Amniotic epithelial cell (primary cell): Measurements from ENCODE around the gene LOXHD1.

Experiments used
- DNase-seq: peaks from one replicate; pipeline ENCODE4 v3.0.0-alpha.2; 2010; ENCODE audit warnings: low read depth

Gene LOXHD1

DNA sequence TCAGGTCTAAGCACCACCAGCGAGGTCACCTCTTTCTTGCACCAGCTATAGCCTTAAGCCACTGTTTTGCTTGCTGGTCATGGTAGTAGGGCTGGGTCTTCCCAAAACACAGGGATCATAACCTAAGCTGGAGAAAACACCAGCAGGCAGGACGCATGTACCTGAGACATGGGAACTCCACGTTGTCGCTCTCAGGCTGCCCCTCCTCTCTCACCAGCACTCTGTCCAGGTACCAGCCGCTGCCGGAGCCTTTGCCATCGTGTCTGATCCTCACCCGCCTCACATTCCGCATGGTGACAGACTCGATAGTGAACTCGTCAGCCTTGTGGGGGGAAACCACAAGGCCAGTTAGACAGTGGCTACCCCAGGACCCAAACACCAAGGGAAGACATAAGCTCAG is 79.5 kb downstream of the LOXHD1 start:
- DNase-seq: no peak

DNA sequence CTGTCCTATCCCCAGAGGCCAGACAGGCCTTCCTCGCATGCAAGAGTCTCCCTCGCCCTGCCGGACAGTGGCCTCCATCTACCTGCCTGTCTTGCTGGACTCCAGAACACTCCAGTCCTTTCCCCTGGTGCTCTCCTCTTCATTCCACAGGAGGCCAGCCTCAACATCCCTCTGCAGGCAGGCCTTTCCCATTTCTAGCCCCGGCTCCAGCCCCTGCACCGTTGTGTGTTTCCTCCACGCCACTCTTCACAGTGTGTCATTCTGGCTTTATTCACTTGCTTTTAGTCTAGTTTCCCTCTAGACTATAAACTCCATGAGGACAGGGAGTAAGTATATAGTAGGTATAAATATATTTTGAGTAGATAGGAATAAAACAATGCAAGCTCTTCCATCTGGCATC is 81.2 kb downstream of the LOXHD1 start:
- no peak for DNase-seq

DNA sequence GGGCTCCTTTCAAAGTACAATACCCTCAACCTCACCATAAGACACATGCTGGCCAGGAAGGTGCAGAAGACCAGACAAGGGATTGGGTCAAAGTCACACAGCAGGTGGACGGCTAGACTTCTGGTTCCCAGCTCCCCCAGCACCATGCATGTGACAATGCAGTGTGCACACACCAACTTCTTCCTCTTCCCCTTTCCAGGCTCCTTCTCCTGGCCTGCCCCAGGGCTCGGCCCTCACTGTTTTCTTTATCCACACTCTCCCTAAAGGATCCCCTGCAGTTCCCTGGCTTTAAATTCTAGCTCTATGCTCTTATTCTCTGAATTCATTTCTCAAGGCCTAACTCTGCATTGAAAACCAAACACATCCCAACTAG is 82.3 kb downstream of the LOXHD1 start:
- DNase-seq: no peak

DNA sequence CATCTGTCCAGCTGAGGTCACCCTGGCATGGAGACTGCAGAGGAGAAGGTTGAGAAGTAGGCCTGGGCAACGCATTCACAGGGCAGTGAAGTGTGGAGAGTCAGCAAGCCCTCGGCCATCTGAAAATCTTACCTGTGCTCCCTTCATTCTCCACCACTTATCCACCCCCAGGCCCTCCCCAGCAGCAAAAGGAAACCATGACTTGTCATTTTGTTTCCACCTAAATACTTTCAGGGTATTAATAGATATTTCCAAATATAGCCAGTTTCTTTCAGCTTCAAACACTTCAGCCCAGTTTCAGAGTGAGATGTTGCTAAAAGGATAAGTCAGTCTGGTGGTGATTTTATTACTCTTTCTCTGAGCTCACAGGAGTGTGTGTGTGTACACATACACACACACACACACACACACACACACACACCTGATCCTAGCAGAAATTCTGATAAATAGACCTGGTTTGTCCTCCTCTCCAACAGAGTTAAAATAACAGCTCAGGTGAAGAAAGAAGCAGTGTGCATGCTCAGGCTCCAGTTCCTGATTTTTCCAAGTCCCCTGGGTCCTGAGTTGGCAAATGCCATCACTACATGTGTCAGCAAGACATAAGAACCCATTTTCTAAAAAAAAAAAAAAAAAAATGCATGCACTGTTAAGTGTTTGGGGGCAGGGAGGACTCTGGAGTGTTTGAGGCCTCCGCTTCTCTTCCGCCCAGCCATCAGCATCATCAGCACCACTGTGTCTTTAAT is 82.8 kb downstream of the LOXHD1 start:
- DNase-seq: no peak

DNA sequence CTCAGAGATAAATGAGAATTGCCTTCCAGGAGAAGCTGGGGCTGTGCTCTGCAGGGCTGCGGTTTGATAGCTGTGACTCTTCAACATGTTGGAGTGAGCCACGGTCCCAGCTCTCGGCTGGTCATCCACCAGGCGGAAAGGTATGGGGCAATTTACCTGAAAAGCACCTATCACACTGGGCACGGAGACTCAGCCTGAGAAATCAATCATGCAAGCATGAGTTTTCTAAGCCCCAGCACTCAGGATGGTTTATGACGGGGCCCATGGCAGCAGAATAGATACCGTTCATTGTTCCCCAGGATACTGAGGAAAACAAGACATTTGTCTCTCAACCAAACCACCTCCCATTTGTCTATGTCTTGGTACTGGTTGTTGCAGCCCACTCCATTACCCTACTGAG is 83.9 kb downstream of the LOXHD1 start:
- DNase-seq: no peak

DNA sequence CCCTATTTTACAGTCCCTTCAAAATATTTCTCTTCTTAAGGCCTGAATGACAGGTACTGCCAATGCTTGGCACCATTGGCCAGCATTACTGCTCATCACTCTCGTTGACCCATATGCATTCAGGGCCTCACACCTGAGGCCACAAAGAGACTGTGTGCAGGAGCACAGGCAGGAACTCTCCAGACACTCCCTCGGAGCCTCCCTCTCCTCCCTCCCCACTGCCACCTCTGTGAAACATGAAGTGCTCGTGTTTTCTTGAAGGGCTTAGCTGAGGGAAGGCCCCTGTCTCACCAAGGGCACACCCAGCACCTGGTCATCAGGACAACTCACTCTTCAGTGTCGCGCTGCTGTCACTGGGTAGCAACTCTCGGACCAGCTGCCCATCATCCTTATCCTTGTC is 85.3 kb downstream of the LOXHD1 start:
- no peak for DNase-seq

DNA sequence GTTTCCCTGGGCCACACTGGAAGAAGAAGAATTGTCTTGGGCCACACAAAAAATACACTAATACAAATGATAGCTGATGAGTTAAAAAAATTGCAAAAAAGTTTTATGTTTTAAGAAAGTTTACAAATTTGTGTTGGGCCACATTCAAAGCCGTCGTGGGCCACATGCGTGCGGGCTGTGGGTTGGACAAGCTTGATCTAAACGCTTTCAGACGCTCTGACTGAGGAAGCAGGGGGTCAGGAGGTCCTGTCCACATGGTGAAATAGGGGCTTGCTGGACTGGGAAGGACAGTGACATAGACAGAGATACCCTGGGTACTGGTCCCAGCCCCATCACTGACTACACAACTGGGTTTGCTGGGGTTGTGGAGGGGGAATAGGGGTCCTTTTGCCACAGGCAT is 86.4 kb downstream of the LOXHD1 start:
- no peak for DNase-seq

DNA sequence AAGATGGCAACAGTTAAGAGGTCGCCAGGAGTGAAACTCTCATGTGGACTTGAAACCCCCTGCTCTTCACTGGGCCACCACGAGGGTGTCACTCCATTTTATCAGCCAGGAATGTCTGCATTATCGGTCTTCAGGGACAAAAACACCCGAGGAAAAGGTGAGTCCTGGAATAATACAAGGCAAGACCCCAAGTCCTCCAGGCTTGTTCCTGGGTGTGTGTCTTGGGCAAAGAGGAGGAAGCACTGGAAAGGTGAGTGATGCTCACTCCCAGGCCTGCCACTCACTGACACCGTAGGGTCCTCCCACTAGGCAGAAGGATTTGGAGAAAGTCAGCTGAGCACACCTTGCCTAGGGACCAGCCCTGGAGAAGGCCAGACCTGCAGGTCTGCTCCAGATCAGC is 86.9 kb downstream of the LOXHD1 start:
- DNase-seq: no peak

DNA sequence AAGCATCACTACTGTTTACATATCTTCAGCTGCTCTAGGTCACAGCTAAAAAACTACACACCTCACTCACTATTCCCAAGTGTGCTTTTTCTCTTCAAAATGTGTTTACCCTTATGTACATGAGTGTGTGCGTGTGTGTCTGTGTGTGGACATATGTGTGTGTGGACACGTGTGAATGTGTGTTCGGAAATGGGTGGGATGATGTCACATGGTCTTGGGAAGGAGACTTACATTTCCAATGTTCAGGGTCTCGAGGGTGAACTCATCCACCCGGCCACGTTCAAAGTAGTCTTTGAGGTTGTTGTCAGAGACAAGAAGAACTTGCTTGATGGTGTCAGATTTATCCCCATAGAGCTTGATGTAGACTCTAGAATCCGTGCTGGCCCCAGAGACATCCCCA is 87.8 kb downstream of the LOXHD1 start:
- no peak for DNase-seq

DNA sequence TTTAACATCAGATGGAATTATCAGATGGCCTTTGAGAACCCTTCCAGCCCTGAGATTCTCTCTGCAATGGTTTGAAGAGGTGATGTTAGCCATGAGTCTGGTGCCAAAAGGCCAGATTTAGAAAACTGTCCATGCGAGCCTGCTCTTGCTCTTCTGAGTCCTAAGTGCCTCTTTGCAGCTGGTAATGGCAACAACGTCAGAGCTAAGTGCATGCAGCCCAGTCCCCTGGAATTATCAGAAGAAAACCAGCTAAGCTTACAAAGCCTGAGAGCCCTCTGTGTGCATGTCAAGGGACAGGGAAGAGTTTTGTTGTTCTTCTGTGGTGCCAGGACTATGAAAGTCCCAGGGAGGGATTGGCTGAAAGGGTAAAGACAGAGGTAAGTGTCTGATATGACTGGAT is 89.8 kb downstream of the LOXHD1 start:
- DNase-seq: no peak

DNA sequence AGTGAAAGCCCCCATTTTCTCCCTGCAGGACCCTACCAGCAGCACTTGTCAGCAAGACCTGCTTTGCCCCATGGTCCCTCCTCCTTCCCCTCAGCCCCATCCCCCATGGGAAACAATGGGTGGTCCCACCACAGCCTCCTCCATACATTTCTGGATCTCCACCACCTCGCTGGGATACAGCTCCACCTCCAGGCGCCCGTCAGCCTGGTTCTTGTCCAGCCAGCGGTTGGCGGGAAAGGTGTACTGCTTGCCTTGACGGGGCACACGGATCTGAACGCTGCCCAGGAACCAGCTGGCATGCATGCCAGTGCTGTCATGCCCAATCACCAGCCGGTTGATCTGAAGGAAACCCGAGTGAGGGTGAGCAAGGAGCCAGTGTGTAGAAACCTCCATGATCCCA is 90.9 kb downstream of the LOXHD1 start:
- DNase-seq: no peak

DNA sequence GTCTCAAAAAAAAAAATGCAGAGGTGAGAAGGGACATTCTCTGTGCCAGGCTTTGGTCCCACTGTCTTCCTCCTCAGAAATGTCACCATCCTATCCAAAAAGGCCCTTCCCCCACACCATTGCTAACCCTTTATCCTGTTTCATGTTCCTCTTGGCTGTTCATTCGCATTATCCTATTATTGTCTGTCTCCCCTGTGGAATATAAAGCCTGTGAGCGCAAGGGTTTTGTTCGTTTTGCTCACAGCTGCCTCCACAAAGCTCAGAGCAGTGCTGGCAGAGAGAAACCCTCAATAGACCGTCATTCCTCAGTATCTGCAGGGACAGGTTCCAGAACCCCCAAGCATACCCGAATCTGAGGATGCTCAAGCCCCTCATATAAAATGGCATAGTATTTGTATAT is 91.8 kb downstream of the LOXHD1 start:
- DNase-seq: no peak

DNA sequence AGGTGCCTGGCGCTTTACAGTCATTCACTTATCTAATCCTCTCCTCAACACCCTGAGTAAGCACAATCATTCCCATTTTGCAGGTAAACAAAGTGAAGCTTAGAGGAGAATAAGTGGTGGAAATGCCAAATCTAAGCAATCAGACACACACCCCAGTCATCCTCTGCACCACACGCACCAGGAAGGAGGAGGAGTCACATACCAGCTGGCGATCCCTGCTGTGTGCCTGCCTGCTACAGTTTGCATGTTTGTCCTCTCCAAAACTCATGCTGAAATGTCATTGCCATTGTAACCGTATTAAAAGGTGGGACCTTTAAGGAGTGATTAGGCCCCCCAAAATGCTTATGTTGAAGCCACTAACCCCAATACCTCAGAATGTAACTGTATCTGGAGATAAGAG is 93.7 kb downstream of the LOXHD1 start:
- DNase-seq: no peak

DNA sequence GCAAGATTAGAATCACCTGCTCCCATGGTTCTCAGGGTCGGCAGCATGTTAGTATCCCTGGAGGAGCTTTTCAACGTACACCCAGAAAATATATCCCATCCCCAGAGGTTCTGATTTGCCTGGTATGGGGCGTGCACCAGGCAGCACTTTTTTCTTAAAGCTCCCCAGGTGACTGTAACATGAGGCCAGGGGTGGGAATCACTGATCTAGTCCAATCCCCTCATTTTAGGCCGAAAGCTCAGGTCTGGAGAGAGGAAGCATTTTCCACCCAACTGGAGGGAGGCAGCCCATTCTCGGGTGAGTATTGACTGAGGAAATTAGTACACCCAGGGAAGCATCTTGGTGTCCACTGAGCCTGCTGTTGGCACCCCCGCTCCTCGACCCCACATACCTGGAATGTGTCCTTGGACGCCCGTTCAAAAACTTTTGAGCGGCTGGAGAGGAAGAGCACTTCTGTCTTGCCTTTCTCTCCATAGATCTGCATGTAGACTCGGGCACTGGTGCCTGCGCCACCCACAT is 94.3 kb downstream of the LOXHD1 start:
- no peak for DNase-seq

DNA sequence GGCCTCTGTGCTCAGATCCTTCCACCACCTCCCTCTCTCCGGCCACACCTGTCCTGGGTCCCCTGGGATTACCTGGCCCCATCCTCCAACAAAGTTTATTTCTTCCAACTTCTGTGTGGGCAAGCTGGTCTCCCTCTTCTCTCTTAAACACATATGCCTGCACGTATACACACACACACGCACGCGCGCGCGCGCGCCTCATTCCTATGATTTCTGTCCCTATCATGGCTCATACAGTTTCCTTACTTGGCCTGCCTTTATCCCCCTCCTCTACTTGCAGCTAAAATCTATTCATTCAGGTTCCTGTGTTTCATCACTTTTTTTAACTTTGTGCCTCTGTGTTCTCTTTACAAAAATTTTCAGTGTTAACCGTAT is 96.4 kb downstream of the LOXHD1 start:
- no peak for DNase-seq

DNA sequence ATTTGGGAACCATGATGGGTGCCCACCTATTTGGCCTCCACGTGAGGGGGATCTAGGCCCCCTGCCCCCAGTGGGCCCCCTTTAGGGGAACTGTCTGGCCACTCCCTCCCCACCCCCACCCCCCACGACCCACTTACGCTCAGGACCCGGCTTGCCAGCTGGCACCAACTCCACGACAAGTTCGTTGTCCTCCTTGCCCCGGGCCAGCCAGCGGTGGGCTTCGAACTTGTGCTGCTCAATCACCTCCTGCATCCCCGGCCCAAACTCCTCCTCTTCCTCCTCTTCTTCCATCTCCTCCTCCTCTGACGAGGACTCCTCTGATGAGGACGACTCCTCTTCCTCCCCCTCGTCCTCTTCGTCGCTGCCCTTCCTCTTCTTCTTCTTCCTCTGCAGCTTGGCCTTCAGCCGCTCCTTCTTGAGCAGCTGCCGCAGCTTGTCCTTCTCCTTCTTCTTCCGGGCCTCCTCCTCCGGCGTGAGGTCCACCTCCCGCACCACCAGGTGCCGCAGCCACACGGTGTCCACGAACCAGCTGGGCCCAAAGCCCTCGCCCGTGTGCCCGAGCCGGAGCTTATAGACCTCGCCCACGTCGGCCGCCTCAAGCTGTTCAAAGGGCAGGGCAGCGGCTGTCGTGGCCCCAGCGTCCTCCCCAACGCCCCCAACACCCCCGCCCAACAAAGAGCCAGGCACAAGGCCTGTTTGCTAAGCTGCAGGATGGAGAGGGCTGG is 96.9 kb downstream of the LOXHD1 start:
- no peak for DNase-seq

DNA sequence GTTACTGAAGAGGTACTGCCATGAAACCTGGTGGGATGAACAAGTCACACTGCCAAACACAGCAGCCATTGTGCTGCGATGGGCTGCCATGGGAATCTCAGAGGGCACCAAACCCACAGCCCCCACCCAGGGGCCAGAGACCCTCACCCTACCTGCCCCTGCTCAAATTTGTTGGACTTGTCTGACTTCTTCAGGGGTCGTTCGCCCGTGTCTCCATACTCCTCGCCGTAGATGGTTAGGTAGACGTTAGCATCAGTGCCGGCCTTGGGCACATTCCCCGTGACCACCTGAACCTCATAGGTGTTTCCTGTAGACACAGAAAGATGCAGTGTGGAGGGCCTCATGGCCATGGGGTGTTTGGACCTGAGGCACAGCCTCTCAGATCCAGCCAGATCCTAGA is 97.7 kb downstream of the LOXHD1 start:
- DNase-seq: no peak

DNA sequence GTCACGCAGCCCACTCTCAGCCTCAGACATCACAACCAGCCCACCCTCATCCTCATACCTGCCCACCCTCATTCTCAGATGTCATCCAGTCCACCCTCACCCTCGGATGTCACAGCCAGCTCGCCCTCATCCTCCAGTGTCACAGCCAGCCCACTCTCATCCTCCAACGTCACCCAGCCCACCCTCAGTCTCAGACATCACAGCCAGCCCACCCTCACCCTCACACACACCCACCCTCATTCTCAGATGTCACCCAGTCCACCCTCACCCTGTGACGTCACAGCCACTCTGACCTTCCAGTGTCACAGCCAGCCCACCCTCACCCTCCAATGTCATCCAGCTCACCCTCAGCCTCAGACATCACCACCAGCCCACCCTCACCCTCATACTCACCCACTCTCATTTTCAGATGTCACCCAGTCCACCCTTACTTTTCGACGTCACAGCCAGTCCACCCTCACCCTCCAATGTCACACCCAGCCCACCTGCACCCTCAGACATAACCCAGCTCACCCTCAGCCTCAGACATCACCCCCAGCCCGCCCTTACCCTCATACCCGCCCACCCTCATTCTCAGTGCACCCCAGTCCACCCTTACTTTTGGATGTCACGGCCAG is 100.3 kb downstream of the LOXHD1 start:
- DNase-seq: no peak

DNA sequence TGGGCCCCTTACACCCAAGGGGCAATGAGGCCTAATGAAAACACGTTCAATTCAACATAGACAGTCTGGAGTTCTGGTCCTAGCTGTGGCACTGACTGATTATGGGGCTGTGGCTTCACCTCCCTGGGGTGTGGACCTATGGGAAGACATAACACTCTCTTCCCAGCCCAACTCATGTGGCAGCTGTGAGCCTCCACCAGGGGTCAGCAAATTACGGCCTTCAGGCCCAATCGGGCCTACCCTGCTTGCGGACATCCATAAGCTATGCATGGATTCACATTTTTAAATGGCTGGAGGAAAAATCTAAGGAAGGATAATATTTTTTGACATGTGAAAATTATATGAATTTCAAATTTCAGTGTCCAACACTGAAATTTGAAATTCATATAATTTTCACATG is 101.3 kb downstream of the LOXHD1 start:
- no peak for DNase-seq

DNA sequence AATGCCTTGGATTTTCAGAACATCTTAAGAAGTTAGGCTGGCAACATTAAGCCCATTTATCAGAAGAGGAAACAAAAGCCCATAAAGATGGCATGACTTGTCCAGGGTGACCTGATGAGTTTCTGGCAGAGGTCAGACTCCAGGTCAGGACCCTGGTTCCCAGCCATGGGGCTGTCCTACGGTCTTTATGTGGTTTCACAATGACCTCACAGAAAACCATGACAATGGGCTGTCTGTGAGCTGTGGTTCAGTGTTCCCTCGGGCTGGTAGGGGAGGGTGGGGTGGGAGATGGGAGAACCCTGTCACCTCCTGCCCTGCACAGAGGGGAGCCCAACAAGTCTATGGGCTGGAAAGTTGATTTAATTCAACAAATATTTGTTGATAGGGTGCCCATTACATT is 101.8 kb downstream of the LOXHD1 start:
- DNase-seq: no peak

DNA sequence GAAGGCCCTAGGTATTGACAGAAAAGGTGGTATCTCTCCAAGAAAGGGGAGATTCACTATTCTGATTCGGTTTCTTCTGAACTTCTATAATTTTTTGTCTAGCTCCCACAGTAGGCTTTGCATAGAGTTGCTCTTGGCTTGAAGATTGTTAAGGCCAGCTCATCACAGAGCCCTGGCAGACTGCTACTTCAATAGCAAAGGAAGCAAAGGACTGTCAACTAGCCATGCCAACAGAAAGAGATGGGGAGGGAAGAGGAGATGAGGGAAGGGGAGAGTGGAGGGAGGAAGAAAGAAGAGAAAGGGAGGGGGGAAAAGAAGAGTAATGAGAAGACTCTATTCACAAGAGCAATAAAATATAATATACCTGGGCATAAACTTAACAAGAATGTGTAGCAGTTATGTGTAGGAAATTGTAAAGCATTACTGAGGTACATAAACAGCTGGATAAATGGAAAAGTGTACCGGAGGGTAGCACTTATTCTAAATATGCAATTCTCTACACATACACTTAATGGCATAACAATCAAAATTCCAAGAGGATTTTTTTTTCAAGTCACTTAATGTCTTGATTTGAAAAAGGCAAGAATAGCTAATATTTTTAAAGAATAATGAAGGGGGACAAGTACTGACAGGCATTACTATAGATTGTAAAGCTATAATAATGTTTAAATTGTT is 102.5 kb downstream of the LOXHD1 start:
- DNase-seq: no peak

DNA sequence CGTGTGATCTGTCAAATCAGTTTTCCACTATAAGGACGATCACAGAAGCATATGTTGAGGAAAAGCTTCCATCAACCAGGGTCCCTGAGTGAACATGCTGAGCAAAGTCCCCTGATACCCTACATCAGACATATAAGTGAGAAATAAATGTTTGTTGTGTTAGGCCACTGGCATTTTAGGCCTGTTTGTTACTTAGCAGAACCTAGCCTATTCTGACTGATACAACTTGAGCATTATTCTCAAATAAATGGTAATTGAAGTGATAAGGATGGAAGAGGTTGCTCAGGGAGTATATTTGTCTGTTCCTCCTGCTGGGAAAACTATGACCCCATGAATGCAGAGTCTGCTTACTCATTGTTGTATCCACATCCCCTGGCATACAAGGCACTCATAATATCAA is 106.4 kb downstream of the LOXHD1 start:
- no peak for DNase-seq

DNA sequence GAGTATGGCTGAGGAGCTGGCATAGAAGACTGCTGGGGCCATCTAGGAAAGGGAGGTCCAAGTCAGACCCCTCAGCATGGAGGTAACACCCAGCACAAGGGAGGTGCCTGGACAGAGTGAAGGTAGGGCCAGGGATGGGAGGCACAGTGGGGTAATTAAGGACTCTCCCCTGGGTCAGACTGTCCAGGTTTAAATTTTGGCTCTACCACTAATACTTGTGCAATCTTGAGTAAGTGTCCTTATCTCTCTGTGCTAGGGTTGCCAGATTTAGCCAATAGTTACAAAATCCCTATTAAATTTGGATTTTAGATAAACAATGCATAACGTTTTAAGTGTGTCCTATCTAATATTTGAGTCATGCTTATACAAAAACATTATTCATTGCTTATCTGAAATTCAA is 109.5 kb downstream of the LOXHD1 start:
- DNase-seq: no peak
